Caco-2 (cell line): ENCODE measurements around the gene NT5C1A. TPM values are rescaled to one million over a fixed set of nuclear protein-coding genes. Genes with fewer than 3 reads are reported as not detected.

Source experiments
- BruUV-seq: library from RNA; stranded (reverse); fragments of 400-500 nt; replicated peaks from 2 replicates; lab custom pipeline; 2021; lab: Mats Ljungman, UMichigan
- CTCF ChIA-PET: fragments of 300-600 bp; sonication (Branson Sonifier 250); formaldehyde crosslinking; loops from one replicate; lab custom pipeline; 2022; ENCODE audit warnings: antibody characterized with exemption; lab: Charles Lee
- POLR2A ChIA-PET: fragments of 300-600 bp; sonication (Branson Sonifier 250); formaldehyde crosslinking; loops from one replicate; lab custom pipeline; 2022; ENCODE audit warnings: antibody characterized with exemption; lab: Charles Lee
- DNase-seq, 2 experiments: peaks; one replicate each; pipeline versions ENCODE4 v3.0.0 to v3.0.0-alpha.2; 2020 to 2022
- H3K27me3 ChIP-seq: replicated peaks from 2 replicates; pipeline ENCODE4 v1.6.0; 2011; ENCODE audit warnings: low read length; ENCODE audit not compliant: control insufficient read depth, insufficient read depth
- H3K36me3 ChIP-seq: 2 replicates; pipeline ENCODE4 v1.5.1; 2011; ENCODE audit warnings: low read length; ENCODE audit not compliant: control insufficient read depth, insufficient read depth
- H3K4me1 ChIP-seq: fragments of 250-450 bp; sonication (Bioruptor Pico); 2 replicates; pipeline ENCODE4 v1.5.1; 2020; ENCODE audit warnings: mild to moderate bottlenecking
- H3K4me3 ChIP-seq: 2 replicates; pipeline ENCODE4 v1.5.1; 2011; ENCODE audit warnings: low read depth, mild to moderate bottlenecking, control low read depth, low read length
- H3K9me3 ChIP-seq: fragments of 250-450 bp; sonication (Bioruptor Pico); 2 replicates; pipeline ENCODE4 v1.5.1; 2020; ENCODE audit warnings: mild to moderate bottlenecking, moderate library complexity
- H3K27ac Mint-ChIP-seq: one replicate; pipeline ENCODE4 v1.8.0; 2022; ENCODE audit warnings: mixed read lengths; ENCODE audit not compliant: unreplicated experiment
- H3K27me3 Mint-ChIP-seq: one replicate; pipeline ENCODE4 v1.8.0; 2022; ENCODE audit warnings: mixed read lengths; ENCODE audit not compliant: insufficient read depth, unreplicated experiment
- H3K36me3 Mint-ChIP-seq: one replicate; pipeline ENCODE4 v1.8.0; 2022; ENCODE audit warnings: mild to moderate bottlenecking, mixed read lengths; ENCODE audit not compliant: insufficient read depth, unreplicated experiment
- H3K4me1 Mint-ChIP-seq: one replicate; pipeline ENCODE4 v1.8.0; 2022; ENCODE audit warnings: low read depth, mixed read lengths; ENCODE audit not compliant: unreplicated experiment
- H3K4me3 Mint-ChIP-seq: one replicate; pipeline ENCODE4 v1.8.0; 2022; ENCODE audit warnings: mild to moderate bottlenecking, moderate library complexity, mixed read lengths; ENCODE audit not compliant: unreplicated experiment
- H3K9me3 Mint-ChIP-seq: one replicate; pipeline ENCODE4 v1.8.0; 2022; ENCODE audit warnings: mixed read lengths; ENCODE audit not compliant: unreplicated experiment
- CTCF ChIP-seq, 2 experiments: fragments of 200-600 bp in 1 of 2; IDR thresholded peaks; 1 replicate in 1 of 2; 2 replicates in 1 of 2; pipeline versions ENCODE4 v1.5.1 to v1.8.0; 2011 to 2022; ENCODE audit warnings: antibody characterized with exemption in 1 of 2, control low read depth in 1 of 2, inconsistent platforms in 1 of 2, low read depth in 1 of 2, low read length in 1 of 2, mild to moderate bottlenecking in 1 of 2, moderate library complexity in 1 of 2; ENCODE audit not compliant: insufficient read depth in 1 of 2, severe bottlenecking in 1 of 2, unreplicated experiment in 1 of 2
- intact Hi-C: fragments of 100-400 bp; cut with micrococcal nuclease; formaldehyde crosslinking; loops from one replicate; pipeline ENCODE4 v1.10.0; 2022; ENCODE audit not compliant: unreplicated experiment
- total RNA-seq: library from RNA; stranded (reverse); gene quantifications from 2 replicates; pipeline ENCODE4 v1.2.3, GENCODE V29; 2022

The NT5C1A gene
- total RNA-seq, 1 experiment from 2014 or later: not detected

GRCh38 chr1:39647247-39647646 lies 24.7 kb downstream of the NT5C1A start:
- H3K4me3 Mint-ChIP-seq: no peak overlapping the region
- H3K36me3 Mint-ChIP-seq: peaks cover 4% of the 10 kb centered on the region
- BruUV-seq: no TSS peak
- no peaks in the 10 kb centered on the region for H3K27me3 Mint-ChIP-seq
- Histone ChIP-seq H3K9me3 (no peaks in the 10 kb centered on the region), H3K4me1 (peaks cover 5% of the 10 kb centered on the region), H3K27me3 (no peaks in the 10 kb centered on the region), H3K36me3 (no peaks in the 10 kb centered on the region), H3K4me3 (no peak overlapping the region)
- peak overlapping the region; percentile 64 for H3K27ac Mint-ChIP-seq
- TF ChIP-seq CTCF (IDR thresholded peaks at IDR 0.05; ENCODE audit: insufficient read depth in 1 of 2, low read depth in 1 of 2, low read length in 1 of 2, severe bottlenecking in 1 of 2, unreplicated experiment in 1 of 2): no peak
- CTCF ChIA-PET: interaction anchor here (0.9 to 2.5 kb wide), 3 partner anchors 41 to 70 kb away, joined by 3 to 15 read pairs (median 4); partner anchors contain the start of gene PABPC4
- POLR2A ChIA-PET: no interaction called here
- no peak for DNase-seq
- H3K9me3 Mint-ChIP-seq: no peaks in the 10 kb centered on the region
- H3K4me1 Mint-ChIP-seq: peaks cover 7% of the 10 kb centered on the region
- intact Hi-C loops: no loop called here

- H3K4me1 Mint-ChIP-seq: peaks cover 7% of the 10 kb centered on the region
- peak overlapping the region; percentile 64 for H3K27ac Mint-ChIP-seq
- no peaks in the 10 kb centered on the region for H3K27me3 Mint-ChIP-seq
- Histone ChIP-seq H3K4me1 (peaks cover 5% of the 10 kb centered on the region), H3K36me3 (no peaks in the 10 kb centered on the region), H3K27me3 (no peaks in the 10 kb centered on the region), H3K9me3 (no peaks in the 10 kb centered on the region), H3K4me3 (no peak overlapping the region)
- POLR2A ChIA-PET: interaction anchor here (0.6 kb wide), 1 partner anchor 1620 kb away, joined by 5 read pairs; no protein-coding TSS in a partner anchor
- no peak for TF ChIP-seq CTCF (IDR thresholded peaks at IDR 0.05; ENCODE audit: insufficient read depth in 1 of 2, low read depth in 1 of 2, low read length in 1 of 2, severe bottlenecking in 1 of 2, unreplicated experiment in 1 of 2)
- H3K9me3 Mint-ChIP-seq: no peaks in the 10 kb centered on the region
- H3K4me3 Mint-ChIP-seq: no peak overlapping the region
- DNase-seq: peak; percentile 52 to 73
- H3K36me3 Mint-ChIP-seq: peaks cover 4% of the 10 kb centered on the region
- intact Hi-C loops: no loop called here
- CTCF ChIA-PET: interaction anchor here (0.5 to 2.5 kb wide), 6 partner anchors 11 to 548 kb away, joined by 3 to 15 read pairs (median 4); partner anchors contain the start of gene PABPC4
- no TSS peak for BruUV-seq
Observed at GRCh38 chr1:39646232-39647081, 25.4 kb downstream of the NT5C1A start.

- Histone ChIP-seq H3K4me3 (no peak overlapping the region), H3K27me3 (no peaks in the 10 kb centered on the region), H3K36me3 (no peaks in the 10 kb centered on the region), H3K4me1 (peaks cover 5% of the 10 kb centered on the region), H3K9me3 (no peaks in the 10 kb centered on the region)
- intact Hi-C loops: no loop called here
- no peak for TF ChIP-seq CTCF (IDR thresholded peaks at IDR 0.05; ENCODE audit: insufficient read depth in 1 of 2, low read depth in 1 of 2, low read length in 1 of 2, severe bottlenecking in 1 of 2, unreplicated experiment in 1 of 2)
- H3K4me3 Mint-ChIP-seq: no peak overlapping the region
- H3K9me3 Mint-ChIP-seq: no peaks in the 10 kb centered on the region
- peaks cover 4% of the 10 kb centered on the region for H3K36me3 Mint-ChIP-seq
- BruUV-seq: no TSS peak
- ChIA-PET POLR2A (no interaction called here), CTCF (interaction anchor here (0.5 to 2.5 kb wide), 3 partner anchors 39 to 547 kb away, joined by 3 to 15 read pairs (median 4); no protein-coding TSS in a partner anchor)
- H3K4me1 Mint-ChIP-seq: peaks cover 7% of the 10 kb centered on the region
- no peaks in the 10 kb centered on the region for H3K27me3 Mint-ChIP-seq
- no peak overlapping the region for H3K27ac Mint-ChIP-seq
- DNase-seq: no peak
Observed at GRCh38 chr1:39645411-39646043, 26.4 kb downstream of the NT5C1A start.
